NCI-H1436 treated with DMSO at 0.1 percent for 48 hours (cell line): ENCODE data around the gene EDIL3.

Experiments used
- DNase-seq: peaks from one replicate; lab custom pipeline; 2025; lab: John Stamatoyannopoulos, UW

The EDIL3 gene

GRCh38 chr5:84384604-84385575 lies at the start of gene EDIL3:
EDIL3 (minus strand) TSS chr5:84384880; CDS start chr5:84384374, 506 bp downstream.
- no peak for DNase-seq

GRCh38 chr5:84433461-84433860 lies 48.8 kb upstream of the EDIL3 start:
- no peak for DNase-seq

DNA sequence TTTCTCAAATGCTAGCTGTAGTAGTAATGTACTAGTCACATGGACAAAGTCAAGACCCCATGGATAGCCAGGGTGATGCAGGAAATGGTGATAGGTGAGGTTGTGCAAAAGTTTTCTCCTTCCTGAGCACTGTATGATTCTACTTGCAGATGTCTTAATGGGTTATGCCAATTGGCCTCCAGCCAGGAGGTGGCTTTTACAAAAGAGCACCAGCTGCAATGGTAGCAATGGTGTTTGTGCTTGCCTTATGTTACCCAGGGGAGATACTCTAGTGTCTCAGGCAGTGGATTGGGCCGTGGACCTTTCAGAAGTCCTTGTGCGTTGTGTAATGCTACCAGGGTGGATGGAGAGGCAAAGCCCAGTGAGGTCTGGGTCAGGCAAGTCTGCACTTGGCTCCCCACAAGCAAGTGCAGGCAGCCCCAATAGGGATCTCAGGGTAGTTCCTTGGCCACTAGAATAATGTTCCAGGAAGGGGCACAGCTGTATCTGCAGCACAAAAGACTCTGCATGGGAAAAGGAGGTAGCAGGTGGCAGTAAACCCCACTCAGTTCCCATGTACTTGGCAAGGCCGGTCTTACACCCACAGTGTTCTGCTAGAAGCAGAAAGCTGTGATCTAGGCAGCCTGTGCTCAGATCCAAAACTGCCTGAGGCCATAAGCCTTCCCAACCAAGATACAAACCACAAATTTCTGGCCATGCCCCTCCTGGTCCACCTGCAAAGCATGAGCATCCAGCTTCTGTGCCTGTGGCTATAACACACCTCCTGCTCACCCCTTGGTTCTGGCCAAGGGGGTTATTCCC lies 46.4 kb upstream of the EDIL3 start:
- no peak for DNase-seq

- no peak for DNase-seq
Observed at GRCh38 chr5:84430079-84430478, 45.4 kb upstream of the EDIL3 start.

DNA sequence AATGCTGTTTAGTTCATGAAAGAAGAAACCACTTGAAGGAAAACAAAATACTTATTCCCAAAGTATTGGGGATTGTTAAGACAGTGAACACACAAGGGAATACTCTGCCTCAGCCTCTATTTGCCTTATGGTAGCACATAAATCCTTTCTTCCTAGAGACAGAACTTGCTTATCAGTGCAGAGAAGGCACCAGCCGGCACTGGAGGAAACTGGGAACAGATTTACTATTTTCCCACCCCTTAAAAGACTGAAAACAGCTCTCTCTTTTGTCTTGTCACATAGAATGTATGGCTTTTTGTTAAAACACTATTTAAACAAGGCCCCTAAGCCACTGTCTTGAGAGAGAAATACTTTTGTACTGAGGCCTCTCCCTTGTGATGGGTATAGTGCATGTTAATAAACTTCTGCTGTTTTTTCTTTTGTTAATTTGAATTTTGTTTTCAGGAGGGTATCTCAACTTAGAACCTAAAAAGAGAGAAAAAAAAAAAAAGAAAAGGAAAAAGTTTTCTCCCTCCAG lies 40.7 kb upstream of the EDIL3 start:
- no peak for DNase-seq

DNA sequence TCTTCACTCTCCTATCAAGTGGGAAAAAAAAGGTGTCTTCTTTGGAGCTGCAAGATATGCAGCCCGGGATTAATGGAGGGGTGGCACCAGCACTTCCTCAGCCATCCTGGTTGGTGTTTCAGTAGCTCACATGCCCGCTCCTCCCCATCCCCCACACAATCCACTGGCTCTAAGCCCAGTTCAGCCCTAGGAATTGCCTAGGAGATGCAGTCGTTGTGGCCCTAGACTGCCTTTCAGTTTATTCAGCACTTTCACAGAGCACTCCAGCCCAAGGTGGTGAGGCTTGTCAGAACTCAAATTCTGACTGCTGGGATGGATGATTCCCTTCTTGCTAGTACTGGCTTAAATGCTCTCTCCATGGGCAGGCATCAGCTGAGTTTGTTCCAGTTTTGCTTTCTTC lies 35.1 kb upstream of the EDIL3 start:
- DNase-seq, result no peak

GRCh38 chr5:84411832-84412605 lies 27.3 kb upstream of the EDIL3 start:
- no peak for DNase-seq

- no peak for DNase-seq
Observed at GRCh38 chr5:84406111-84406510, 21.4 kb upstream of the EDIL3 start.

DNA sequence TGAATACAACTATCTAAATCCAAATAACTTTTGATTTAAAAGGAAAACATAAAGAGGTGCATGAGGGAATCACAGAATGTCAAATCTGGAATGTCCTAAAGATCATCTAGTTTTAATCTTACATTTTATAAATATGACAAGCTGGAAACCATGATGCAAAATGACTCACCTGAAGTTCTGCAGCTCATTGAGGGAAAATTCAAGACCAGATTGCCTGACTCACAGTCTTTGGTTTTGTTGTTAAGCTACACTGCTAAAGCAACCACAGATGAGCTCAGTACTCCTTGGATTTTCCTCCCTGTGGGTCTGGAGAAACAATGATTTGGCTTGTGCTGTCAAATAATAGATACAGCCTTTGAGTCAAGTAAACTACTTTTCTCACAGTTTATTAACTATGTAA lies 19.1 kb upstream of the EDIL3 start:
- DNase-seq, result no peak

DNA sequence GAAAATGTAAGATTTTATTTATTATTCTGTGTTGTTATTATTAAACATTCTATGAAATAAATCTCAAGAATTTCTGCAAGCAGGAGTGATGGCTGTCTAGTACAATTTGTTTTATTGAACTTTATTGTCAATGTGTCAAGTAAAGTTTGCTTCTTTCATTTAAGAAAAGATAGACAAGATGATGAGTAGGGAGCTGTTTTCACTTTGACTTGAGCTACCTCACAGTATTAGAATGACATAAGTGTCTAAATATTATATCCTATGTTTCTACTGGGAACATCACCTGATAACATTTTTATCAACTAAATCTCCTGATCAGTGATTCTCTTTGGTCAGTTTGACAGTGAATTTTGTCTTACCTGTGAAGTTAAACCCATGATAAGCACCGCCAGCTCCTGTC lies 12.7 kb upstream of the EDIL3 start:
- no peak for DNase-seq

DNA sequence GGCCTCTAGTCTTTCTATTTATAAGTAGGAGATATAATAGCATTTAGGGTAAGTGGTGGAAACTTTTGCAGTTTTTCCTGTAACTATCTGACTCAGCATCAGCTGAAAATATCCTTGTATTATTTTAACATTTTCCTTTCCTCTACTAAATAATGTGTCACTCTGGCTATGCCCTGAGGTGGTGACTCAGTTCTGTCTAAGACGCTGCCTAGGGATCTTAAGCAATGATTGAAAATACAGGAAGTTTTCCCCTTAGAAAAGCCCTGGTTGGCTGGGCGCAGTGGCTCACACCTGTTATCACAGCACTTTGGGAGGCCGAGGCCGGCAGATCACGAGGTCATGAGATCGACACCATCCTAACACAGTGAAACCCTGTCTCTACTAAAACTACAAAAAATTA lies 9.3 kb upstream of the EDIL3 start:
- DNase-seq, result no peak

DNA sequence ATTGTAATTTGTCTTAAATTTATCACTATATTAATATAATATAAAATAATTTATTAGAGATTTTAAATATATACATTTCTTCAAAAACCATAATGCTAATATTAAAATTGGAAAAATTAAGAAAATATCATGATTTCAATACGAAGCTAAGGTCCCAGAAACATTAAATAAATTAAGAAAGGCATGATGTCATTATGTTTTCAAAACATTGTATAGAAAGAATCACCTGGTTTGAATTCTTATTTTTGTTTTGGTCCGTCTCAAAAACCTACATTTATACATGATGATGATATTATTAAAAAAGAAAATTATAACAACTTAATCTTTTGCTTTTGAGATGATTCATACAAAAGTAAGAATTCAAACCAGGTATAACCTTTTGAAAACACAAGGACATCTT lies 8.2 kb upstream of the EDIL3 start:
- no peak for DNase-seq

- no peak for DNase-seq
Observed at GRCh38 chr5:84385705-84386104, 1.0 kb upstream of the EDIL3 start.

DNA sequence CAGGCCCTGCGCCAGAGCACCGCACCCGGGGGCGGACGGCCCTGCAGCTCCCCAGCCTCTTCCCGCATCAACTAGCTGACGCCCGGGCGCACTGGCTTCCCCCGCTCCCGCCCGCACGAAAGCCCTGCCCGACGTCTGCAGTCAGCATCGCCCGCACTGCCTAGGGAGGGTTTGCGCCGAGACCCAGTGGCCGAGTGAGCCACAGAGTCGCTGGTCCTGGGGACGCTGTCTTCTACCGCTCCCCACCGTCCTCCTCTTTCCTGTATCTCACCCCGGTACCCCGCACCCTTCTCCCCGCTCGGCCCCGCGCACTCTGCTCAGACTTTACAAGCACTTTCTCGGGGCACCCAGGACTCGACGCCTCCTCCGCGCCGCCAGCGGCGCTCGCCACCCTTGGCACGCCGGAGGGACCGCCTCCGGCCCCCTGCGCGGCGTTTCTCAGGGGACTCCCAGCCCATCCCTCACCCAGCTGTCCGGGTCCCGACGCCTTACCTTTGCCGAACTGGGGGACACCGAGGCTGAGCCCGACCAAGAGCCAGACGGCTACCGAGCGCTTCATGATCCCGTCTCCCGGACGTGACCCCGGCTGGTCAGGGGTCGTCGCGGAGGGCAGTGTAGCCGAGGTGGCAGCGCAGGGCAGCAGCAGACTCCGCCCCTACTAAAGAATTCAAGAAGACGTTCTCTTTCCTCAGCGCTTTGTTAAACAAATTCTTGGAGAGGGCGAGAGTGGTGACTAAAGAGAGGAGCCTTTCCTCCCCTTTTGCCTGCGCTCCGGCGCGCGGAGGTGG lies 670 bp downstream of the EDIL3 start:
- DNase-seq, result no peak

DNA sequence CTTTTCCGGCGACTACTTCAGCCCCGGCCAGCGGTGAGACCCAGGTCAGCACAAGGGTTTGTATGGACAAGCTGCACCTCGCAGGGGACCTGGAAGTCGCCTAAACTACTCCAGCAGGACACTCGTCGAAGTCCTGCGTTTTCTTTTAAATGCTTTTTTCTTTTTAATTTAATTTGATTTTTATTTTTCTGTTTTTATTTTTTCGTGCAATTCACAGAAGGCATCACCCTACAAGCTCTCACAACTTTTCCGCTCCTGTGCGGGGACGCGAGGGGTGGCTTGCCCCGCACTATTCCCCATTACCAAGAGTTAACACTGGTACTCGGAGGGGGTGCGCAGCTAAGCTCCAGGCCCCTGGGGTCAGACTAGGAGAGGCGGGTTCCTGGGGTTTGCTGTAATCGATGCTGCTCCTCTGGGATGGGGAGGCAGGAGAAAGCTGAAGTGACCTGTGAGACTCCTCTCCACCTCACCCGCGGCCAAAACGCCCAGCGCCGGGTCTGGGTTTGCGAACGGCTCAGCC lies 1.3 kb downstream of the EDIL3 start:
- no peak for DNase-seq

DNA sequence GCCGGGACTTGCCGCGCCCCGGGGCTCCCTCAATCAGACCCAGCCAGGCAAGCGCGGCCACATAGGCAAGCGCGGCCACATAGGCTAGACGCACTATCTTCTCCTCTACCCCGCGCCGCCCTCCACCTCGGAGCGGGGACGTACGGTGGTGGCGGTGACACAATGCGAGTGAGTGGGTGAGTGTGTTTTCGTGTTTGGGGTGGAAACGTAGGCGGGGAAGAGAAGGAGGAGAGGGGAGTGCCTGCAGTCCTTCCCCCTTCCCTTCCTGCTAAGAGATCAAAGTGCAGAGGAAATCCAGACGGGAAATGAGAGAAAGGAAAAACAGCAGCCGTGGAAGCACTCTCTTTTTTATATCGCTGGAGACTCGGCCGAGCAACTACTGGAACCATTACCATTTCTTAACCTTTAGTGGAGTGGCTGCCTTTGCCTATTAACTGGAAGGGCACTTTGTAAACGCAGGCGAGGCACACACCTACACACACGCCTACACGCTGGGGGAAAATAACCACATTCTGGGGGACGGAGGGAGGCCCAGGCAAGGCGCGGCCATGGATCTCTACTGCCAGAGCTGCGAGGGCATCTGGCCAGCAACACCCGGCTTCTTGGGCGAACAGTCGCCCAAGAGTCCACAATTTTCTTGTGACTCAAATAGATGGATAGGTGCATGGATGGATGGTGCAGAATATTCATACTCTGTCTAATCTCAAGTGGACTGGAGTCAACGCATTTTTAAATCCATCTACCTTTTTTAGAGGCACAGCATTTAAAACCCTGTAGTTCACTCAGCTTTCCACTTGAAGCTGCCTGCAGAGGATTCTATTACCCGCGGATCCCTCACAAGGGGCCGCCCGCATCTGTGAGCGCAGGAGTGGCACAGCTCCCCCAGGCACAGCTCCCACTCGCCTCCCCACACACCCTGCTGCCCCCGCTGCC lies 2.1 kb downstream of the EDIL3 start:
- DNase-seq, result no peak

GRCh38 chr5:84381502-84382362 lies 2.9 kb downstream of the EDIL3 start:
- no peak for DNase-seq

GRCh38 chr5:84379749-84380148 lies 4.9 kb downstream of the EDIL3 start:
- no peak for DNase-seq

DNA sequence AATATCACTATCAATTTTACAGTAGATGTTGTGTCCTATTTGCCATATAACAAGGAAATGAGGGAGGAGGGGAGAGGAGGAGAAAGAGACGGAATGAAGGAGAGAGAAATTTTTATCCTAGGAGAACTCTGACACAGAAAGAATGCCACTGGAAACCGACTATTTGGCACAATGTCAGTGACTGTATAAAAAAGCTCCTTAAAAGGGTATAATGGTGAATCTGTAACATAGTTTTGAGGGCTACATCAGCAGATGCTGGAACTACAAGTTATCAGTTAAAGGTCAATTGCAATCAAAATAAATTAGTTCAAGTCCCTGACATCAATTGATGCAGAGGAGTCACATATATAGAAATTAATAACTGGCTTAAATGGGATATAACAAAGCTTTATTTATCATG lies 5.7 kb downstream of the EDIL3 start:
- DNase-seq, result no peak
